HuH-7.5 (cell line): ENCODE data around the gene CD22.
"Not testable (repeated sequence)": the region's sequence is repeated elsewhere in the genome, so short reads cannot be mapped to it uniquely, and the experiment has no call there.

Experiments used
- DNase-seq: peaks from one replicate; pipeline ENCODE4 v3.0.0; 2011; ENCODE audit warnings: low spot score

The CD22 gene

GRCh38 chr19:35359395-35359794 is 30.4 kb downstream of the CD22 start:
- not testable (repeated sequence) for DNase-seq

- not testable (repeated sequence) for DNase-seq
Observed at GRCh38 chr19:35360081-35360480, 31.1 kb downstream of the CD22 start.

GRCh38 chr19:35360880-35361420 is 32.0 kb downstream of the CD22 start:
- no peak for DNase-seq

- no peak for DNase-seq
Observed at GRCh38 chr19:35362261-35363000, 33.4 kb downstream of the CD22 start.

GRCh38 chr19:35363001-35363590 is 34.1 kb downstream of the CD22 start:
- no peak for DNase-seq

- DNase-seq: no peak
Observed at GRCh38 chr19:35363711-35364425, 34.9 kb downstream of the CD22 start.

- DNase-seq: no peak
Observed at GRCh38 chr19:35365303-35365702, 36.3 kb downstream of the CD22 start.

- DNase-seq: no peak
Observed at GRCh38 chr19:35368378-35368777, 39.4 kb downstream of the CD22 start.

GRCh38 chr19:35369522-35369921 is 40.5 kb downstream of the CD22 start:
- DNase-seq: no peak

GRCh38 chr19:35370722-35371121 is 41.7 kb downstream of the CD22 start, which contains the start of gene GPR42:
Gene GPR42 (plus strand): TSS chr19:35371068. CDS start chr19:35371360, 292 bp downstream.
- no peak for DNase-seq

GRCh38 chr19:35373492-35373891 is 44.5 kb downstream of the CD22 start:
- DNase-seq: no peak

GRCh38 chr19:35374031-35374430 is 45.0 kb downstream of the CD22 start:
- DNase-seq: not testable (repeated sequence)

GRCh38 chr19:35375505-35376307 is 46.7 kb downstream of the CD22 start:
- no peak for DNase-seq

- no peak for DNase-seq
Observed at GRCh38 chr19:35377656-35378055, 48.7 kb downstream of the CD22 start.

- no peak for DNase-seq
Observed at GRCh38 chr19:35378356-35378755, 49.4 kb downstream of the CD22 start.

- DNase-seq: not testable (repeated sequence)
Observed at GRCh38 chr19:35379545-35379944, 50.6 kb downstream of the CD22 start.

- no peak for DNase-seq
Observed at GRCh38 chr19:35379992-35380391, 51.0 kb downstream of the CD22 start.

GRCh38 chr19:35380450-35381124 is 51.6 kb downstream of the CD22 start:
- no peak for DNase-seq

- no peak for DNase-seq
Observed at GRCh38 chr19:35381318-35381717, 52.3 kb downstream of the CD22 start.

GRCh38 chr19:35381926-35382325 is 52.9 kb downstream of the CD22 start:
- DNase-seq: no peak

GRCh38 chr19:35383536-35383935 is 54.5 kb downstream of the CD22 start:
- no peak for DNase-seq
